ENCODE data around the gene HSD3B7.

Gene HSD3B7

DNA sequence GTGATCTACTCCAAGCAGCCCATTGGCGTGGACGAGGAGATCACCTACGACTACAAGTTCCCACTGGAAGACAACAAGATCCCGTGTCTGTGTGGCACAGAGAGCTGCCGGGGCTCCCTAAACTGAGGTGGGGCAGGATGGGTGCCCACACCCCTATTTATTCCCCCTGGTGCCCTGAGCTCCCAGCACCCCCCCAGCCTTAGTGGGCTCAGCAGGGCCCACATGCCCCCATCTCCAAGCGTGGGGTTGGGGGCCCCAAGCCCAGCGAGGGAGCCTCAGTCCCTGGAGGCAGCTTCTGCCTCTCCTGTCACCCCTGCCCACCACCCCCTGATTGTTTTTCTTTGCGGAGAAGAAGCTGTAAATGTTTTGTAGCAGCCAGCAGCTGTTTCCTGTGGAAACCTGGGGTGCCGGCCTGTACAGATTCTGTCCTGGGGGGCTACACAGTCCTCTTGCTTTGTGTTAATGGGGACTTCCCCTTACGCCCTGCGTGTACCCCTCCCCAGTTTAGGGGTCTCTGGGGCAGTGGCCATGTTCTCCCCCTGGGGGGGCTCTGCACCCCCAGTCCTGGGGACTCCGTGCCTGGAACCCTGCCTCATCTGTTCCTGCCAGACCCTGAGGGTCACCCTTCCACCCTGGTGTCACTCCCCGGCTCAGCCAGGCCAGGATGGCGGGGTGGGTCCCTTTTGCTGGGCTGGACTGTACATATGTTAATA, 953 bp upstream of the HSD3B7 start:
- no peak for DNase-seq

DNA sequence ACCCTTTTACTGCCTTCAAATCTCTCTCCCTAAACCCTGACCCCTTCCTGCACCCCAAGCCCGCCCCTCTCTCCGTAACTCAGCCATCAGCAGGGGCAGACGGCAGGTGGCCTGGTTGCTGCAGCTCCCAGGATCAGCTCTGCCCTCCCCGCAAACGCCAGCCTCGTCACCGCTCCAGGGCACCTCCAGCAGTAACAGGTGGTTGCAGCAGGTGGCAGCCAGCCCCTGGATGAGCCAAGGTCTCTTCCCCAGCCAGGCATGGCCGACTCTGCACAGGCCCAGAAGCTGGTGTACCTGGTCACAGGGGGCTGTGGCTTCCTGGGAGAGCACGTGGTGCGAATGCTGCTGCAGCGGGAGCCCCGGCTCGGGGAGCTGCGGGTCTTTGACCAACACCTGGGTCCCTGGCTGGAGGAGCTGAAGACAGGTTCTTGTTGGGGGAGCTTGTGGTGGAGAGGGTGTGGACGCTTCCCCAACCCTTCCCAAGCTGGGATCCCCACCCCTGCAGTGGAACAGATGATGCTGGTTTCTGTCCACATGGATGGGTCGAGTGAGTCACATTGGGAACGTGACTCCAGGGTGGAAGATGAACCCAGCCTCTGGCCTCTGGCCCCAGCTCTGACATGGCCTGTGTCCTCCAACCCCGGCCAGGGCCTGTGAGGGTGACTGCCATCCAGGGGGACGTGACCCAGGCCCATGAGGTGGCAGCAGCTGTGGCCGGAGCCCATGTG, 558 bp downstream of the HSD3B7 start:
- DNase-seq, result no peak

DNA sequence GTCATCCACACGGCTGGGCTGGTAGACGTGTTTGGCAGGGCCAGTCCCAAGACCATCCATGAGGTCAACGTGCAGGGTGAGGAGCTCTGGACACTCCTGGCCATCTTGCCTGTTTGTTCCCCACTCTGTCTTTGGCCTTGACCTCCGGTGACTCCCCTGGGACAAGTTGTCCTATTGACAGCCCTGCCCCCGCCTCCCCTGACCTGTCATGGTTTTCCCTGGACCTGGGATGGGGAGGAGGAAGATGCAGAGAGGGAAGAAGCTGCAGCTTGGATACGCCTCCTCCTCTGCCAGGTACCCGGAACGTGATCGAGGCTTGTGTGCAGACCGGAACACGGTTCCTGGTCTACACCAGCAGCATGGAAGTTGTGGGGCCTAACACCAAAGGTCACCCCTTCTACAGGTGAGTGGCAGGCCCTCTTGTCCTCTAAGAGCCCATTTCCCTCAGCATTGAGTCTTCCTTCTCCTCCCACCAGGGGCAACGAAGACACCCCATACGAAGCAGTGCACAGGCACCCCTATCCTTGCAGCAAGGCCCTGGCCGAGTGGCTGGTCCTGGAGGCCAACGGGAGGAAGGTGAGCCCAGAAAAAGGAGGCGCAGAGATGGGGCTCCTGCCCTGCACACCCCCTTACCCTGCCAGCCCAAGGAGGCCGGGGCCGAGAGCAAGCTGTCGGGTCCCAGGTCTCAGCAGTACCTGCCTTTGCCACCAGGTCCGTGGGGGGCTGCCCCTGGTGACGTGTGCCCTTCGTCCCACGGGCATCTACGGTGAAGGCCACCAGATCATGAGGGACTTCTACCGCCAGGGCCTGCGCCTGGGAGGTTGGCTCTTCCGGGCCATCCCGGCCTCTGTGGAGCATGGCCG, 1.4 kb downstream of the HSD3B7 start:
- DNase-seq, result no peak

DNA sequence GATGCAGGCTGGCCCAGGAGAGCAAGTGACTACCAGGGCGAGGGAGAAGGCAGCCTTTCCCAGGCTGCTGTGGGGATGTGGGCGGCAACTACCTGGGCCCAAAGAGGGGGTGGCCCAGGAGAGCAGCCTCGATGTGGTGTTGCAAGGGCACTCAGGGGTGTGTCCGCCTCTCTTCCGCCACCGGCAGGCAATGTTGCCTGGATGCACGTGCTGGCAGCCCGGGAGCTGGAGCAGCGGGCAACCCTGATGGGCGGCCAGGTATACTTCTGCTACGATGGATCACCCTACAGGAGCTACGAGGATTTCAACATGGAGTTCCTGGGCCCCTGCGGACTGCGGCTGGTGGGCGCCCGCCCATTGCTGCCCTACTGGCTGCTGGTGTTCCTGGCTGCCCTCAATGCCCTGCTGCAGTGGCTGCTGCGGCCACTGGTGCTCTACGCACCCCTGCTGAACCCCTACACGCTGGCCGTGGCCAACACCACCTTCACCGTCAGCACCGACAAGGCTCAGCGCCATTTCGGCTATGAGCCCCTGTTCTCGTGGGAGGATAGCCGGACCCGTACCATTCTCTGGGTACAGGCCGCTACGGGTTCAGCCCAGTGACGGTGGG, 2.7 kb downstream of the HSD3B7 start:
- DNase-seq, result no peak

DNA sequence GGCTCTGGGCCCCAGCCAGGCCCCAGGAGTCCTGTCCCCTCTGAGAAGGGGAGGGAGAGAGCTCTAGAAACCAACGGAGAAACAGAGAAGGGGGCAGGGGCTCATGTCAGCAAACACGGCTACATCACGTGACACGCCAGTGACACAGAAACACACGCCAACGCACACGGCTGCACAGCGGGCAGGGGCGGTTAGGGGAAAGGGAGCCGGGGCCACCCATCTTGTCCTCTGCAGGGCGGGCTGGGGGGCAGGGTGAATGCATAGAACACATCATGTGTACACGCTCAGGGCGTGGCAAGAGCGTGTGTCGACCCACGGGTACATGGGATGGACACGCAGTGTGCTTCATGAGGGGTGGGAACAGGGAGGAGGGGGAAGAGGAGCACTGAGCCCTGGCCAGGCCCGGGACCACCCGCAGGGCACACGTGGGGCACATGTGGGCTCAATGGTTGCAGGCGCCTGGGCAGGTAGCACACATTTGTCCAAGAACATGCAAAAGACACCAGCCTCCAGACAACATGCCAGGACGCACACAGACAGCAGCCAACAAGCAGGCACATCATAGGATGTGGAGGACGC, 4.6 kb downstream of the HSD3B7 start:
- no peak for DNase-seq

DNA sequence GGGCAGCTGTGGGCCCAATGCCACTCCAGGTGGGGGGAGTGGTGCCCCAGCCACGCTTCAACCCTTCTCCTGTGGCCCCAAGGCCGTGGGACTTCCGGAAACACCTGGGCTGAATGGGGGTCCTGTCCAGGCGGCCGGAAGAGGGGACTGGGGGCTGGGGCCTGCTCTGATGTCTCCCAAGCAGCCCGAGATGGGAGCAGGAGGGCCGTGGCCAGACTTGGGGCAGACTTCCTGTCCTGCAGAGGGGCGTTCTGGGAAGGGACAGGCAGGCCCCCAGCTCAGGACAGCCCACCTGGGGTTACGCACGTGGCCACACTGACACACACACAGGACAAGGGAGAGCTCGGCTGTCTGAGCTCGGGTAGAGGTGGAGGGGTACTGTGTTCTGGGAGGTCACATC, 5.1 kb downstream of the HSD3B7 start:
- no peak for DNase-seq

DNA sequence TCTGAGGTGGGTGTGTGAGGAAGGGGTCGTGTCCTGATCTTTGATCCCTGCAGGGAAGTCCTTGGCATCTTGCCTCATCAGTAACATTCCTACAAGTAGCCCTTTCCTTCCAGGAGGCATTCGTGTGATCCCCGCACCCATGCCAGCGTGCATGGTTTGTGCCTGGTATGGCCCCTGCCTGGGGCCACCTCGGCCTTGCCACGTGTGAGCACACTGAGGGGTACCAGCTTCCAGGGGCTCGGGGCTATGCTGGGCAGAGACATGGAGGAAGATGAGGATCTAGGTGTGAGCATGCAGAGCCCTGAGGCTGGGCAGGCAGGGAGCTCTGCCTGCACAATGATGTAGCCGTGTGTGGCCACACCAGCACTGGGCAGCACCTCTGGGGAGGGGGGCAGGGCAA, 6.0 kb downstream of the HSD3B7 start:
- DNase-seq, result no peak

DNA sequence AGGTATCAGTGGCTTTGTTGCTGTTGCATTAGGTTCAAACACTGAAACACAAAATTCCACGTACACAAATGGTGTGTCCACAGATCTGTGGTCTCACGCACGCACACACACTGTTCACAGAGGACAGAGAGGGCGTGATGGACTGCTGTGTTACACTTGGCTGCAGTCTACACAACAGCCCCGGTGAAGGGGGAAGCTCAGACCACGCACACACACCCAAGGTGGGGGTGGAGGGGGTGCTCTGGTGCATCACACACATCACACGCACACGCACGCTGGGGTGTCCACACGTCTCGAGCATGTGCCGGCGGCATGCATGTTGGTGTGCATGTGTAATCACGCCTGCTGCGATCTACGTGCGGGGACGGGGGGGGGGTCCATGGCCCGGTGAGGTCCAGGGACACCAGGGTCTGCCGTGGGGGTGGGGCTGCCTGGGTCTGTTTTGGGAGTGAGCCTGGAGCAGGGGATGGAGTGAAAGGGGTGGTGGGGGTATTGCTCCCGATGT, 7.3 kb downstream of the HSD3B7 start:
- DNase-seq, result no peak

DNA sequence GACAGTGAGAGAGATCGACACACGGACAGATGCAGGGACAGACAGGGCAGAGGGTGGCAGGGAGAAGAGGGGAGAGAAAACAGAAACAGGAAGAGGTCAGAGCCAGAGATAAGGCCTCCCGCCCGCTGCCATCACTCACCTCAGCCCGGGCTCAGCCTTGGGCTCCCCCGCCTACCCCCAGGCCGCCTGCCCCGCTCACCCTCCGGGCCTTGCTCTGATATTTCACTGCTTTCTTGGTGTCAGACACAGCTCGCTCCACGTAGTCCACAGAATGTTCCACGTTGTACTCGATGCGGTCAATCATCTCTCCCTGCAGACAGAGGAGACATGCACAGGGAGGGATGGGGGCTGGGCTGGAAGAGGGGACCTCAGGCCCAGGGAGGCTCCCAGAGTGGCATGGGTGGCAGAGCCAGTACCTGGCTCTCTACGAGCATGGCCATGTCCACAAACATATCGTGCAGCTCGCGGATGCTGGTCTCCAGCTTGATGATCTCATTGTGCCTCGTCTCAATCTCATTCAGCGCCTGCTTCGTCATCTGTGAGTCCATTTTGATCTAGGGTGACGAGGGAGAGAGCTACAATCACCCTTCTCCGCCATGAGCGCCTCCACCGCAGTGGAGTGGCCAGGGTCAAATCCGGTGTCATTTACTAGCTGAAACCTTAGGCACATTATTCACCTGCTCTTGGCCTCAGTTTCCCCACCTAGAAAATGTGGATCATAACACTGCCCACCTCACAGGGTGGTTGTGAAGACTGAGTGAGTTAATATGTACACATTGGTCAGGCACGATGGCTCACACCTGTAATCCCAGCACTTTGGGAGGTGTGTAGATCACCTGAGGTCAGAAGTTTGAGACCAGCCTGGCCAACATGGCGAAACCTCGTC, 8.2 kb downstream of the HSD3B7 start:
- no peak for DNase-seq

DNA sequence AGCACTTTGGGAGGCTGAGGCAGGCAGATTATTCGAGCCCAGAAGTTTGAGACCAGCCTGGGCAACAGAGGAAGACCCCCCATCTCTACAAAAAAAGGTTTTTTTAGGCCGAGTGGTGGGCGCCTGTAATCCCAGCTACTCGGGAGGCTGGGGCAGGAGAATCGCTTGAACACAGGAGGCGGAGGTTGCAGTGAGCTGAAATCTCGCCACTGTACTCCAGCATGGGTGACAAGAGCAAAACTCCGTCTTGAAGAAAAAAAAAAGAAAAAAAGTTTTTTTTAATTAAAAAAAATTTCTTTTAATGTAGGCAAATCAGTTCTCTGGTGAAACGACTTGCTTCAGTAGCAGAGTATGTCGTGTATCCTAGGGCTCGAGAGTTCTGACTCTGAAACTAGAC, 10.9 kb downstream of the HSD3B7 start:
- DNase-seq, result no peak

DNA sequence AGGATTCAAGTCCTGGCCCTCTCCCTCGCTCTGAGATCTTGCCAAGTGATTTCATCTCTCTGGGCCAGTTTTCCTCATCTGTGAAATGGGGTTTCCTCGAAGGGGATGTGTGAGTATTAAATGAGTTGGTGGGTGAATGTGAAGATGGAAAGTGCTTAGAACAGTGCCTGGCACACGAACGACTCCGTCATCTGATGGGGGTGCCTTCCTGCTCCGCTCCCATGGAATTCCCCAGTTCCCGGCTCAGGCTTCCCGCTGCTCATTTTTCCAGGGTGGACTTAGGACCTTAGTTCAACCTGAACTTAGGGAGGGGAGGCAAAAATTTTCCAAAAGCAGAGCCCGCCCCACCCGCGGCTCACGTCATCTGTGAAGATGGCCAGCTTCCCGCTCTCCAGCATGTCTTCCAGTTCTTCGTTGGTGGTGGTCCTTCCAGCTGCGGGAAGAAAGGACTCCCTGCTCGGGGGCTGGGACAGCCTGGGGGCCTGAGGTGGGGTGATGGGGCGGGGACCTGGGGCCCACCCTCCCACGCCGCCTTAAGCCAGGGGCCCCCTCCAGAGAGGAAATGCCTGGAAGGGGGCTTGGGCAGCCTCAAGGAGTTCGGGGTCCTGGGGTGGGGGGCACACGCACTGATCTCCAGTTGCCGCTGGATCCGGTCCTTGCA, 11.4 kb downstream of the HSD3B7 start:
- no peak for DNase-seq

DNA sequence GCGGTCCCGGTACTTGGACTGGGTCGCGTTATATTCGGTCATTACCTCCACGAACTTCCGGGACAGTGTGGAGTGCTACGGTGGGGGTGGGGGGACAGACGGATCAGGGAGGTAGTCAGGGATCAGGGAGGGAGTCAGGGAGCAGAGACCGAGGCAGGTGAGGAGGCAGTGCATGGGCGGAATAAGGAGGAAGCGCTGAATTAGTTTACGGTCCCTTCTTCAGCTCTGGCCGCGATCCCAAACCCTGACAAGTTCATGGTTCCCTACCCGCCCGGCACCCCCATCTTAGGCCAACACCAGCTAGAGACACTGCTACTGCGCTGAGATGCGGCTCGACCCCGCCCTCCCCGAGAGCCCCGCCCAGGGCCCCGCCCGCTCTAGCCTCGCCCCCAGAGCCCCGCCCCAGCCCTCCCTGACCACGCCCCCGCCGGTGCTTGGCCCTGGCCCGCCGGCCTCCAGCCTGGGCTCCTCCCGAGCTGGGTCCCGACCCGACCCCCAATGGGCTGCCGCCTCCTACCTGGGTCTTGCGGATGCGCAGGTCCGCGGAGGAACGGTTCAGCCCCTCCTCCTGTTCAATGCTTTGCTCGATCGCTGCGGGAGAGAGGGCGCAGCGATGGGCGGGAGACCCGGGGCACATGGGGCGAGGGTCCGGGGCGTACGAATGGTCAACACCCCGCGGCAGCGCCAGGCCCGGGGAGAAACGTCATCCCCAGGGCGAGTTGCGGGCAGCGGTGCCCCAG, 12.1 kb downstream of the HSD3B7 start:
- no peak for DNase-seq

DNA sequence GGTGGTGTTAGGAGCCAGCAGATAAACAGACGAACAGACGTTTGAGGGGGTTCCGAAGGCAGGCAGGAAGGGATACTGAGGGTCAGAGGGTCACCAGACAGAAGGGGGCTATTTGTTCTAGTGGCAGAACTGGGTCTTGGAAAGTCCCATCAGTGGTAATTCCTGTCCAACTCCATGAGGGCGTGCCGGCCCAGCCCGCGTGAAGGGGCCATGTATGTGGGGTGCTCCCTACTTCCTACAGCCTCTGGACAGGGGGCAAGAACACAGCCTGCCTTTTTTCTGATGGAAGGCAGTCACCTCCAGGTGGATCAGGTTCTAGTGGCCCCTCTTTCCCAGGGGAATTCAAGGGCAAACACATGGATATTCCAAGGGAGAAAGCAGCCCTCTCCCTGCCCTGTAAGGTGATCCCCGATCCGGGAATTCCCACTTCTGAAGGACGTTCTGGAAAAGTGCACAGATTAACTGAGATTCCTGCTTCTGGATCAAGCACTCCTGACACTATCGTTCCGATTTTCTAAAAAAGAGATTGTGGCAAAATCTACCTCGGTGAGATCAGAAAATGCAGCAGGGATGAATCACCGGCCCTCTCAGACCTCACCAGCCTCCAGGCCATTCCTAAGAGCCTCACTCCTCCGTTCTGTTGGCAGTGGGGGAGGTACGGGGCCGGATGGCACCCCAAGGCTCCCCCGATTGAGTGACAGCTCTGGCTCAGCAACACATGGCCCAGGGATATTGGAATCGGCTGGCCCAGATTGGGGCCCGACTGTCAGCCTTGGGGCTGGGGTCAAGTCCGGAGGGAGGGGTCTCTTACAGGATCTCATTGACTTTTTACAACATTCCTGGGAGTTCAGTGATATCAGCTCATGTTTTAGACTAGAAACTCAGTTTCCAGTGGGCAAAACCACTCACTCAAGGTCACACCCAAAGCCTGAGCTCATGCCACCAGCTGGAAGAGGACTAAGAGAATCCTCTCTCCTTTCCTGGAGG, 13.0 kb downstream of the HSD3B7 start:
- no peak for DNase-seq

DNA sequence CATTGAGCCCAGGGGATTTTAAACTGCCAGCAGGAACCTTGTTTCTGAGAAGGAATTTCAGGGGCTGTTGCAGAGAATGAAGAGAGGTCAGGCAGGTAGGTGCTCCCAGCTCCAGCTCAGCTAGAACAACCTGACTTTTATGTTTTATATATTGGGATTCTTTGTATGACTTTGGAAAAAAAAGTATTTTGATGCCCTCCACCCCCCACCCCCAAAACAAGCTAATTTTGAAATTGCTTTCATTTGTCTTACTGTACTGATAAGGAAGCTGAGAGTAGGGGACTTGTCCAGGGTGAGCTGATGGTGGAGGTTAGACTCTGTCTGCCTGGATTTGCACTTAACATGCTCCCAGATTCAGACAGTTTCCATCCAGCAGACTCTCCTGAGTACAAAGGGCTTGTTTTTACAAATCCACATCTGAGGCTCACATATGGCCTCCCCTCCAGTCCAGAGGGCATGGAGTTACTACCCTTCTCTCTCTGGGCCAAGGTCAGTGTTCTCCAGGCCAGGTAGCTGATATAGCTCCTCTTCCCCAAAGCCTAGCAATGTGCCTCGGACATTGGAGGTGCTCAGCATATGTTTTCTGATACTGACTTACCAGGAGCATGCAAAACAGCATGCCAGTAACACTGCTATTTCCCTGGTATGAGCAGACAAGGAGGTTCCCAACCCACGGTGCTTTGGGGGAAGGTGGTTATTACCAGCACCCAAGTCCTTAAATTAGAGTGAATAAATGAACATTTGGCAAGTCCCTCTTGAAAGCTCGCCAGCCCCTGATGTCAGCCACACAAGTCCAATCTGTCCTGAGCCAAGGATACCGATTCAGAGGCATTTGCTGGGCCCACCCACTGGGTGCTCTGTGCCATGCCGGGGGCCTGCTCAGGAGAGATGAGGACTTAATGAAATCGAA, 14.1 kb downstream of the HSD3B7 start:
- DNase-seq, result no peak

DNA sequence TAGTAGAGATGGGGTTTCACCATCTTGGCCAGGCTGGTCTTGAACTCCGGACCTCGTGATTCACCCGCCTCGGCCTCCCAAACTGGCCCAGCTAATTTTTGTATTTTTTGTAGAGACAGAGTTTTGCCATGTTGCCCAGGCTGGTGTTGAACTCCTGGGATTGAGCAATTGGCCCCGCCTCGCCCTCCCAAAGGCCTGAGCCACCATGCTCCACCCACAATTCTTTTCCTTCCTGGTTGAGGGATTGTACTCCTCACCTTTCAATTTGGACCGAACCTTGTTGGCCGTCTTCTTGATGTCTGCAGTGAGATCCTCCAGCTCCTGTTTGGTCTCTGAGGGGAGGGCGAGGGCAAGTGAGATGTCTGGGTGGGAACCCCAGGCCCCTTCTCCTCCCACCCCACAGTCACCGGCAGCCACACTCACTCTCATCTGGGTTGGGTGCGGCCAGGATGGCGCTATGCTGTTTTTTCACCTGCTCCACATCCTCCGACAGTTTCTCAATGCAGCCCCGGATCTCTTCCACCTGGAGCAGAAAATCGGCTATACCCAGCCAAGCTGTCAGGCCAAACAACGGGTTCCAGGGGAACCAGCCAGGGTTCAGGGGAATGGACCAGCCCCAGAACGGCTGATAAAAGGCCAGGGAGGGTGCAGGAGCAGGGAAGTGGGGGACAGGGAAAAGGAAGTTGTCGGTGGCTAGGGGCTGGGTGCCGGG, 15.8 kb downstream of the HSD3B7 start:
- no peak for DNase-seq

DNA sequence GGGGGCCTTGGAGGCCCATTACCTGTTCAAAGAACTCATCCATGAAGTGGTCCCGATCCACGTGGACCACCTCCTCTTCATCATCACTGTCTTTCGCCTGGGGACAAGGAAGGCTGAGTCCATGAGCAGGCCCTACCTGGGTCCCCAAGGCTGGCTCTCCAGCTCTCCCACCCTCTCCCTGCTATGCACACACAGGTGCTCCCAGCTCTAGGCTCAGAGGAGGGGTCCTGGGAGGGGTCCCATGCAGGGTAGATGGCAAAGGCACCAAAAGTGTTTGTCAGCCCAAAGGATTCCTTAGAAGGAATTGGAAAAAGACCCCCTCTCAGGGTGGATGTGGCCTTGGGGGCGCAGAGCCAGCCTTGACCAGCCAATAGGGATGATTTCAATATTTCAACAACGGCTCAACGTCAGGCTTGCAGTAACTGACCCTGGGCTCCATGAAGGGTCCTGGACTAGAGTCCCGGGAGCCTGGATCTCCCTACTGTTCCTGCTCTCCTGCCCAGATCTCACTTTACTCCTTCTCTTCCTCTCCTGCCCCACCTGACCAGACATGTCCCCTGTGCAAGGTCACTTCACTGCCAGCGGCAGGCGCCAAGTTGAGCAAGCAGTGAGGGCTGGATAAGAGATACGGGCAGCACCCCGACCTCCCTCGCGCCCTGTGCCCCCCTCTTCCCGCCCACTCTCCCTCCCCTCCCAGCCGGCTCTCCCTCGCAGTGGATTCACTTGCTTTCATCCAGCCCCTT, 16.7 kb downstream of the HSD3B7 start:
- DNase-seq, result no peak

All from GDM1 (cell line).